ENCODE results near the gene SMIM29.

Gene SMIM29

GRCh38 chr6:34240329-34241248 lies 8.2 kb downstream of the SMIM29 start:
- DNase-seq (ENCODE audit: low read depth, low spot score): no peak

GRCh38 chr6:34239893-34240292 lies 8.9 kb downstream of the SMIM29 start:
- DNase-seq (ENCODE audit: low read depth, low spot score): no peak

- DNase-seq (ENCODE audit: low read depth, low spot score): no peak
Measured at GRCh38 chr6:34239500-34239825, 9.3 kb downstream of the SMIM29 start.

- DNase-seq (ENCODE audit: low read depth, low spot score): no peak
Measured at GRCh38 chr6:34238585-34239499, 10.0 kb downstream of the SMIM29 start.

- no peak for DNase-seq (ENCODE audit: low read depth, low spot score)
Measured at GRCh38 chr6:34237722-34238584, 10.9 kb downstream of the SMIM29 start.

- DNase-seq (ENCODE audit: low read depth, low spot score): no peak
Measured at GRCh38 chr6:34237316-34237721, 11.5 kb downstream of the SMIM29 start.

- DNase-seq (ENCODE audit: low read depth, low spot score): no peak
Measured at GRCh38 chr6:34236443-34237315, 12.1 kb downstream of the SMIM29 start, which contains the start of gene HMGA1. TSS of gene HMGA1 (plus strand) at chr6:34236873. CDS start at chr6:34240781, 3,908 bp downstream.

GRCh38 chr6:34236131-34236442 lies 12.7 kb downstream of the SMIM29 start:
- no peak for DNase-seq (ENCODE audit: low read depth, low spot score)

- DNase-seq (ENCODE audit: low read depth, low spot score): no peak
Measured at GRCh38 chr6:34235307-34236130, 13.3 kb downstream of the SMIM29 start.

- no peak for DNase-seq (ENCODE audit: low read depth, low spot score)
Measured at GRCh38 chr6:34234667-34235306, 14.0 kb downstream of the SMIM29 start.

GRCh38 chr6:34233867-34234266 lies 14.9 kb downstream of the SMIM29 start:
- no peak for DNase-seq (ENCODE audit: low read depth, low spot score)

GRCh38 chr6:34232901-34233300 lies 15.9 kb downstream of the SMIM29 start:
- DNase-seq (ENCODE audit: low read depth, low spot score): no peak

- DNase-seq (ENCODE audit: low read depth, low spot score): no peak
Measured at GRCh38 chr6:34231566-34232336, 17.1 kb downstream of the SMIM29 start.

GRCh38 chr6:34230653-34231371 lies 18.0 kb downstream of the SMIM29 start:
- DNase-seq (ENCODE audit: low read depth, low spot score): no peak

- no peak for DNase-seq (ENCODE audit: low read depth, low spot score)
Measured at GRCh38 chr6:34229877-34230276, 18.9 kb downstream of the SMIM29 start.

- no peak for DNase-seq (ENCODE audit: low read depth, low spot score)
Measured at GRCh38 chr6:34227761-34228421, 20.9 kb downstream of the SMIM29 start.

Data from brain pericyte (primary cell).